GM21529 (cell line): ENCODE results near the gene ZFAND2B.
"Not testable (repeated sequence)": the region's sequence is repeated elsewhere in the genome, so short reads cannot be mapped to it uniquely, and the experiment has no call there.

Source experiments
- ATAC-seq: cut with Tn5 transposase; IDR thresholded peaks from one replicate; pipeline ENCODE4 v1.9.1; 2021; ENCODE audit not compliant: unreplicated experiment

ZFAND2B gene

DNA sequence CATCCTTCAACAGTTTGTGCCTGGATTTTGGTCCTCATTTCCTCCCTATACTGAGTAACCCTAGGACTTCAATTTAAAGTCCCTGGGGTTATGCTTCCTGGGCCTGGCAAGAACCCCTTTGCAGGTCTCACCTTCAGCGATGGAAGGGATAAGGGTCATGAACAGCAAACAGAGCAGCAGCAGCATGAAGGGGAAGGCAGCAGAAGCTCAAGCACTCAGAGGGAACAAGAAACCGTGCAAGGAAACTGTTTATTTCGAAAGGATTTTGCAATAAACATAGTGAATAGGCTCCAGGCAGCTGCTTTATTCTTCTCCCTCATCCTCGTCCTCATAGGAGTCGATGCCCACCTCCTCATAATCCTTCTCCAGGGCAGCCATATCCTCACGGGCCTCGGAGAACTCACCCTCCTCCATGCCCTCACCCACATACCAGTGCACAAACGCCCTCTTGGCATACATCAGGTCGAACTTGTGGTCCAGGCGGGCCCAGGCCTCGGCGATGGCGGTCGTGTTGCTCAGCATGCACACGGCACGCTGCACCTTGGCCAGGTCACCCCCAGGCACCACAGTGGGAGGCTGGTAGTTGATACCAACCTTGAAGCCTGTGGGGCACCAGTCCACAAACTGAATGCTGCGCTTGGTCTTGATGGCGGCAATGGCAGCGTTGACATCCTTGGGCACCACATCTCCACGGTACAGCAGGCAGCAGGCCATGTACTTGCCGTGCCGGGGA, 43.6 kb downstream of the ZFAND2B start:
- ATAC-seq = no peak

DNA sequence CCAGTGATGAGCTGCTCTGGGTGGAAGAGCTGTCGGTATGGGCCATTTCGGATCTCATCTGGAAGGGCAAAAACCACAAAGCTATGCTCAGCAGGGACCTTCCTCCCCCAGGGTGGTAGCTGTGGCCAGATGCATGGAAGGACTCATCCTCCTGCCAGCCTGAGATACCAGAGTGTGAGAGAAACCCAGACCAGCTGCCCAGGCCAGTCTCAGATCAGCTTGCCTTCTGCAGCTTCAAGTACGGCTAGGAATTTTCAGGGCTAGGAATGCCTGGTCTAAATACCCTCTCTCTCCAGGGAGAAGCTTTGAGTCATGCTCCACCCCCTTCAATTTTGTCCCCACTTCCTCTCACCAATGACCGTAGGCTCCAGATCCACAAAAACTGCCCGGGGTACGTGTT, 45.1 kb downstream of the ZFAND2B start:
- no peak for ATAC-seq

DNA sequence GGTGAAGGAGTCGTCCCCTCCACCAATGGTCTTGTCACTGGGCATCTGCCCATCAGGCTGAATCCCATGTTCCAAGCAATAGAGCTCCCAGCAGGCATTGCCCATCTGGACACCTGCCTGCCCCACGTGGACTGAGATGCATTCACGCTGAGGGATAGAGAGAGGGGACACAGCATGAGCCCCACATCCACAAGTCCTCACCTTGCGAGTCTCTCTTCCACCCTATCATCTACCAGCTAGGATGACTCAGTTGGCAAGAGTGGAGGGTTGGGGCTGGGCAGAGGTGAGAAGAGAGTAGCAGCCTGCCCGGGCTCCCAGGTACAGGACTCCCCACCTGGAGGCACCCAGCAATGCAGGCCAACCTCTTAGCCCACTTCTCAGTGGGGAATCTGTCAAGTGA, 45.5 kb downstream of the ZFAND2B start:
- no peak for ATAC-seq

DNA sequence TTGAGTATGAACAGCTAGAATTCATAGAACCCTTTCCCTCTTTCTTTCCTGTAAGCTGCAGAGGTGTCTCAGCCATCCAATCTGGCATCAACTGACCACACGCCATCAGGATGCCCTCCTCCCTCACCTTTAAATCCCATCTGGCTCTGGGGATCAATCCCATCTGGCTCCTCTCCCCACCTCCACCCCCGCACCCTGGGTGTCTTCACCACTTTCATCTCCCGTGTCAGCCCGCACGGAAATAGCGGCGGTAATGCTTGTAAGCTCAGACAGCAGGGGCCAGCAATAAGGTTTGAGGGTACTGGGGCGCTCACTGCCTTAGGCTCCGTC, 46.0 kb downstream of the ZFAND2B start:
- ATAC-seq = no peak

DNA sequence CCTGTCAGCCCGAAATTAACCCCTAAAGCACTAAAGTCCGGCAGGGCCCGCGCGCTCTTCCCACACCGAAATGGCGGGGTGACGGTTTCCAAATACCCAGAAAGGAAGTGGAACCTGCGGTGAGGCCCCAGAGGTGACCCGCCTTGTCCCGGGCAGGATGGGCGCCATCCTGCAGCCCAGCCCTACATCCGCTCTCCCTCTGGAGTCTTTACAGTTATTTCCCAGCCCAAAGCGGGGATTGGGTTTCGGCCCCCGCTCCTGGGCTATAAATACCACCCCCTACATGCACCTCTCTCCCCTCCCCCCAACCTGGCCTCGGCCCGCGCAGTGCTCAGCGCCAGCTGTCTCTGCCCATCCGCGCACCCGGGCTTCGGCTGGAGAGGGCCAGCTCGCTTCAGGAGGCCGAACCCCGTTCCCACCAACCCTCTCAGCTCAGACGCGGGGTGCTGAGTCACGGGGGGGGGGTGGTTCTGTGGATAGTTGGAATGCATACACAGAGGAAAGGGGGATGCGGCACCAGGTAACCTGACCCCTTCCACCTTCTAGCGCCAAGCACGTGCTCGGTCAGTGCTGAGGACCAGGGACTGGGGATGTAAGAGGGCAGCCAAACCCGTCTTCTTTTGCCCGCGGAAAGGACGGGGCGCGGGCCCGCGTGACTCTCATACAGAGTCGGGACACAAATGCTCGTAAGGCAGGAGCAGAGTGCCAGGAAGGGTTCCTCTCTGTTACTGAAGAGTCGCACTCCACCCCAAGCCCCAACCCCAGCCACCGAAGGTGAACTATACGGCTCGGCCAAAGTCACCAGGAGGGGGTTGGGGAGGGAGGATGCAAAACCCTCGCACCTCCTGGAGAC, 46.5 kb downstream of the ZFAND2B start, which contains the start of gene TUBA4B:
Gene TUBA4B, plus strand, starts transcription at position 344 of the 853 bp plus-strand sequence. Its CDS starts 165 bp downstream, at position 509.
- peak; percentile 22 for ATAC-seq

DNA sequence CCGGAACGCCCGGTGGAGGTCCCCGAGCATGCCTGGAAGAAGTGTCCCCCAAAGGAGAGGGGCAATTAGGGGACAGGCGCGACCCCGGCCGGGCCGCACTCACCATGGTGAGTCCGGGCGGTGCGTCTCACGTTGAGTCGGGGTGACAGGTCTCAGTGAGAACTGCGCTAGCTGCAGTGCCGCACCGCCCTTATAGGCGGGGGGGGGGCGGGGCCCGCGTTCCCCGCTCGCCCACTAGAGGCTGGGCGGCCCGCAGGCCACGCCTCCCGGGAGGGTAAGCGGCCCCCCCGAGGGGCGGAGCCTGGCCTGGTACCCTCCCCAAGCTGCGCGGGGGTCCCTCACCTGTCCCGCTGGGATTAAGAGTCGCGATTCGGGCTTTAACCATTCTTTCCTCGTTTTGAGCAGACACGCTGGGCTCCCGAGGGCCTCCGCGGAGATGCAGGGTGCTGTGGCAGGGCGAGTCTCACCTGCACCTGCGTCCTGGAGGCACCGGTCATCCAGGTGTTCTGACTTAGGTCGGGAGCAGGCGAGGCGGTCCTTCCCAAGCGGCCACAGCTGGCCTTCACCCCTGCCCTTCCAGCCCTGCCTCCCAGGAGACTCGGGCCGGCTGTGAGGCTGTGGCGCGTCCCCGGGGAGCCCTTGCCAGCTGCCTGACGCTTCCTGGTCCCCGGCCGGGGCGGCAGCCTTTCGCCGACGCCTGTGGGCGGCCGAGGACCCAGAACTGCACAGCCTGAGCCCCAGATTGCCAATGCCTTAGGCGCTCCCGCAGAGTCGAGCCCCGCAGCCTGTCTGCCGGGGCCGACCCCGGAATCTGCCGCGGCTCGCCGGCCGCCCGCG, 47.4 kb downstream of the ZFAND2B start, which contains the start of gene TUBA4A:
Gene TUBA4A, minus strand, starts transcription at position 166 of the 837 bp plus-strand sequence. Its CDS starts 60 bp downstream, at position 106.
- ATAC-seq = peak; percentile 53

DNA sequence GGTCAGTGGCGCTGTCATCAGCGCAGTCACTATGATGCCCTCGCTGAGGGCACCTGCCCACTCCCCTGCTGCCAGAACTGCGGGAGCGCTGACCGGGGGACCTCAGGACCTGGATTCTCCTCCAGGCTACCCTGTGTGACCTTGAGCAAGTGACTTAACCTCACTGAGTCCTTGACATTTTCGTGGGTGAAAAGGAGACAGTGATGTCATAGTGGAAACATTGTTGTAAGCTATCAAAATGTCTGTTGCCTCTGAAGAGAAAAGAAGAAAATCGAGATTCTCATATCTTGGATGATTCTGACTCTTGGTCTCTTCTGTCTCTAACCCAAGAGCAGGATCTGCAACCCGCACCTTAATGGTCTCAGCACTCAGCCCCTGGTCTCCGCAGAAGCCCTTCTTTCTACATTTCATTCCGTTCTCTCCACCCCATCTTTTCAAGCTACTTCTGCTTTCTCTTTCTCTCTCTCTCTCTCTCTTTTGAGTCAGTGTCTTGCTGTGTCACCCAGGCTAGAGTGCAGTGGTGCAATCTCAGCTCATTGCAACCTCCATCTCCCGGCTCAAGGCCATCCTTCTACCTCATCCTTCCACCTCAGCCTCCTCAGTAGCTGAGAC, 48.1 kb downstream of the ZFAND2B start:
- peak; percentile 26 for ATAC-seq

DNA sequence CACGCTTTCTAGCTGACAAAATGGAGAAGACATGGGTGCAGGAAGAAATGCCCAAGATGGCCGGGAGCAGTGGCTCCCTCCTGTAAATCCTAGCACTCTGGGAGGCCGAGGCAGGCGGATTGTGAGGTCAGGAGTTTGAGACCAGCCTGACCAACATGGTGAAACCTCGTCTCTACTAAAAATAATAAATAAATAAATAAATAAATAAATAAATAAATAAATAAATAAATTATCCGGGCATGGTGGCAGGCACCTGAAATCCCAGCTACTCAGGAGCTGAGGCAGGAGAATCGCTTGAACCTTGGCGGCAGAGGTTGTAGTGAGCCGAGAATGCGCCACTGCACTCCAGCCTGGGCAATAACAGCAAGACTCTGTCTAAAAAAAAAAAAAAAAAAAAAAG, 52.4 kb downstream of the ZFAND2B start:
- not testable (repeated sequence) for ATAC-seq
